NCI-H2107 treated with DMSO at 0.1 percent for 48 hours (cell line): ENCODE measurements around the gene VASN.
"Not testable (repeated sequence)": the region's sequence is repeated elsewhere in the genome, so short reads cannot be mapped to it uniquely, and the experiment has no call there.

Experiments used
- DNase-seq: peaks from one replicate; lab custom pipeline; 2025; ENCODE audit not compliant: unreplicated experiment; lab: John Stamatoyannopoulos, UW

VASN gene

DNA sequence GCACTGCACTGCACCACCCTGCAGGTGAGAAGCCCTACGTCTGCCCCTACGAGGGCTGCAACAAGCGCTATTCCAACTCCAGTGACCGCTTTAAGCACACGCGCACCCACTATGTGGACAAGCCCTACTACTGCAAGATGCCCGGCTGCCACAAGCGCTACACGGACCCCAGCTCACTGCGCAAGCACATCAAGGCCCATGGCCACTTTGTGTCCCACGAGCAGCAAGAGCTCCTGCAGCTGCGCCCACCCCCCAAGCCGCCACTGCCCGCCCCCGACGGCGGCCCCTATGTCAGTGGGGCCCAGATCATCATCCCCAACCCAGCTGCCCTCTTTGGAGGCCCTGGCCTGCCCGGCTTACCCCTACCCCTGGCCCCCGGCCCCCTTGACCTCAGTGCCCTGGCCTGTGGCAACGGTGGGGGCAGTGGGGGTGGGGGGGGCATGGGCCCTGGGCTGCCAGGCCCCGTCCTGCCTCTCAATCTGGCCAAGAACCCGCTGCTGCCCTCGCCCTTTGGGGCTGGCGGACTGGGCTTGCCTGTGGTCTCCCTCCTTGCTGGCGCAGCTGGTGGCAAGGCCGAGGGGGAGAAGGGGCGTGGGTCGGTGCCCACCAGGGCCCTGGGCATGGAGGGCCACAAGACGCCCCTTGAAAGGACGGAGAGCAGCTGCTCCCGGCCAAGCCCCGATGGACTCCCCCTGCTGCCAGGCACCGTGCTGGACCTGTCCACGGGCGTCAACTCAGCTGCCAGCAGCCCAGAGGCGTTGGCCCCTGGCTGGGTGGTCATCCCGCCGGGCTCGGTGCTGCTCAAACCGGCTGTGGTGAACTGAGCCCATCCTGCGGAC lies 34.7 kb upstream of the VASN start:
- DNase-seq, result no peak

GRCh38 chr16:4337540-4338088 lies 34.0 kb upstream of the VASN start:
- DNase-seq, result no peak

DNA sequence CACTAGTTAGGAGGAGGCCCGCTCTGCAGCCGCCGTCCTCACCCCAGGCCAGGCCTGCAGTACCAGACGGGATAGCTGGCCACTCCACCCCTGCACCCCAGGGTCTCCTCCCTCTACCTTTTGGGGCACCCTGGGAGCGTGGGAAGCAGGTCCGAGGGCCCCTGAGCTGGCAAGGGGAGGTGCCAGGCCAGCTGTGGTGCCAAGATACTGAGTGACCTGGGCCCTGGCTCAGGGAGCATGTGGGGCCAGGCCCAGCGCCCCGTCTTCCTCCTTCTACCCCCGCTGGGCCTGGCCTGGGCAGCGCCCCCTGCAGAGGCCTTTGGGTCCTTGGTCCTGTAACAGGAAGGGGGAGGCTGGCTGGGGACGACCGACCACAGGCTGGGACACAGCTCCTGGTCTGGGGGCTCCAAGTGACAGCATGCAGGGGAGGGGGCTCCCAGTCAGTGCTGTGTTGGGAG lies 33.5 kb upstream of the VASN start:
- DNase-seq, result no peak

DNA sequence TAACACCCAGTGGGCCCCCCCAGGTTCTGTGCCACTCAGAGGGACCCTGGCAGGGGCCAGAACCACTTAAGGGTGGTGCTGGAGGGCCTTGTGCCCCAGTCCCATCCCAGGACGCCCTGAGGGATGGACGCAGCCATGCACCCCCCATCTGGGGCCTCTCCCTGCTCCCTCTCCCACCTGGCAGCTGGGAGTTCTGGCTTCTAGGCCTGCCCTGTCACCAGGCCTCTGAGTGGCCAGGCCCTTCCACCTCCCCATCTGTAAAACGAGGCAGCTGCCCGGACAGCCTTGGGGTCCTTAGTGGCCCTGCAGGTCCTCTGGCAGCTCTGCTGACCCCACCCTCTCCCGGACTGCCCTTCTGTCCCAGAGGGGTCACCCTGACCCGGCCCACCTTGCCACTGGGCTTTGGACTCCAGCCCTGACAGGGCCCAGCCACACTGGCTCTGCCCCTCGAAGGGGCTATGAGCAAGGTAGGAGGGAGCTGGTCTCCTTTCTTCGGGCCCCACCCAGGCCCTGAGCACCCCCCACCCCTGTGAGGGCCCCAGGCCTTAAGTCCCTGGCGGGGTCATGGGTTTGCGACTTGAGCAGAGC lies 32.8 kb upstream of the VASN start:
- no peak for DNase-seq

- no peak for DNase-seq
Observed at GRCh38 chr16:4339455-4339854, 32.2 kb upstream of the VASN start.

GRCh38 chr16:4339909-4340308 lies 31.7 kb upstream of the VASN start:
- no peak for DNase-seq

DNA sequence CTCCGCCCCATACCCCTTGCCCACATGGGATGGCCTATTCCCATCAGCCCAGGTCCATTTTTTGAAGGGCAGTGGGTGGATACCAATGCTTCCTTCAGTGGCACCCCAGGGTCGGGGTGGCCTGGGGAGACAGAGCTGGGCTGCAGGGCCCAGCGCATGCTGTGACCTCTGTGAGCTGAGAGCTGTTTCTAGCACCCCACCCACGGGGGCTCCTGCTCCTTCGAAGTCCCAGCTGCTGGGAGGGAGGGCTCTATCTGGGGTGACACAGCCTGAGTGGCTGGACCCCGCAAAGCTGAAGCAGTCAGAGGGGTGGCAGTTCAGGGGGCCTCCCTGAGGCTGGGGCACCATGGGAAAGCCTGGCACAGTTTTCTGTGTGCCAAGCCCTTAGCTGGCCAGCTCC lies 31.2 kb upstream of the VASN start:
- no peak for DNase-seq

- DNase-seq, result no peak
Observed at GRCh38 chr16:4341250-4341649, 30.4 kb upstream of the VASN start.

- DNase-seq, result no peak
Observed at GRCh38 chr16:4342866-4343744, 28.5 kb upstream of the VASN start.

GRCh38 chr16:4344300-4344982 lies 27.2 kb upstream of the VASN start:
- not testable (repeated sequence) for DNase-seq

GRCh38 chr16:4344983-4345835 lies 26.4 kb upstream of the VASN start:
- DNase-seq, result peak; percentile 88

DNA sequence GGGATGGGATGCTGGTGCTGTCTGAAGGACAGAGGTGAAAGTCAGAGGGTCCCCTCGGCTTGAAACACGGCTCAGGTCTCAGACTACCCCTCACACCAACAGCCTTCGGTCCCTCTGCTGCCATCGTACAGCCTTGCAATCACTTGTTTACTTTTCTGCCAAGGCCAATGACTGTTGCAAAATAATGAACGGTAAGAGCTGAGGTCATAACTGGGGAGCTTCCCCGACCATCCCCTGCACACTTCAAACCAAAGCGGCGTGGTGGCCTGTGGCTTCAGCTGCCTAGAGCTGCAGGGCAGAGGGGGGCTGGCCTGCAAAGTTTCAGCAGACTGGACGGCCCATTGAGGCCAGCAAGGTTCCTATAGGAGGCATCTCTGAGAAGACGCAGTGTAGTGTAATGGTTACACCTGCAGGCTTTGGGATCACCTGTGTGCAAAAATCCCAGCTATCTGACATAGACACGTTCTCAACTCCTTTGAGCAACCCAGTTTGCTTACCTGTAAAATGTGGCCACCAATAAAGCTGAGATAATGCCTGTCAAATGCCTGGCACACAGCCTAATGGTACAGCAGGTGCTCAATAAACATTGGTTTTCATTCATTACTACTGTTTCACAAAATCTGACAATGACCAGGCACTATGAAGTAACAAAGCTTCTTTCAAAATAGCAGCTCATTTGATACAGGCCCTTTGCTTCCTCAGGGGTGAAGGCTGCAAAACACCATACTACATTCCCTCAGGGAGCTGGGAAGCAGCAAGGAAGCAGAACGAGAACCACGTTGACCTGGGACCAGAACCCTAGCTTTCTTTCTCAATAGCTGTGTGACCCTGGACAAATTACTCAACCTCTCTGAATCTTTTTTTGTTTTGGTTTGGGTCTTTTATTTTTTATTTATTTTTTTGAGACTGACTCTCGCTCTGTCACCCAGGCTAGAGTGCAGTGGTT lies 25.5 kb upstream of the VASN start:
- DNase-seq, result peak; percentile 55

DNA sequence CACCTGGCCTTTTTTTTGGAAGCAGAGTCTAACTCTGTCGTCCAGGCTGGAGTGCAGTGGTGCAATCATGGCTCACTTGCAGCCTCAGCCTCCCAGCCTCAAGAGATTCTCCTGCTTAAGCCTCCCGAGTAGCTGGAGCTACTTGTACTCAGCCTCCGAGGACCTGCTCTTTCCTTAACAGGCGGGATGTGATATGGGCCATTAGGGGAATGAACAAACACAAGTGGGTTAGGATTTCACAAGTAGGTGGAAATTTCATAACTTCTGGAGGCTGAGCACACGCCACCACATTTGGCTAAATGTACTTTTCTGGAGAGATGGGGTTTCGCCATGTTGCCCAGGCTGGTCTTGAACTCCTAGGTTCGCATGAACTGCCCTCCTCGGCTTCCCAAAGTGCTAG lies 24.6 kb upstream of the VASN start:
- no peak for DNase-seq

DNA sequence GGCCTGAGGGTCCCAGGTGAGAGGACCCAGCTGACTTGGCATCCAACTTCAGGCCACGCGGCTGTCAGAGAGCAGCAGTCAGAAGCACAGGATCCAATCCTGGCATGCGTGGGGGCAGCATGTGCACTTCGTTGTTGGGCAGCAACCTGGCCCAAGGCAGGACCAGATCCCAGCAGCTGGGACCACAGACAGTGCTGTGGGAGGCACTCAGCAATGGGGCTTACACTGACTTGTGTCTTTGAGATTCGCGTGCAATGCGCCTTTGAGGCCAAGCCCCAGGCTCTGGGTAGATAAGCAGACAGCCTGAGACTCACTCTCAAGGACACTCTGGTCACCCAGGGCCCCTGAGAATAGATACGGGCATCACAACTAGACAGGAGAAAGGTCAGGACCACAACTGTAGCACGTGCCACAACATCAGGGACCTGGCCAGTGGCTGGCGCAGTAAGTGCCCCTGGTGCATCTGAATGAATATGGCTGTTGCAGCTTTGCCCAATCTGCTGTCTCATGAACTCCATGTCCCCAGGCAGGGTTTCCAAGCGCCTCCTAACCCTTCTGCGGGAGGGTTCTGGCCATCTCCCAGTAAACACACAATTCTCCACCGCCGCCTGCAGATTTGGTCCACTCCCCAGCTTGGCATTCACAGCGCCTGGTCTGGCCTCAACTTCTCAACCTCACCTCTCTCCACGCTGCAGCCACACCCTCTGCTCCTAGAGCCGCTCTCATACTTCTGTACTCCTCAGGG lies 23.7 kb upstream of the VASN start:
- no peak for DNase-seq

DNA sequence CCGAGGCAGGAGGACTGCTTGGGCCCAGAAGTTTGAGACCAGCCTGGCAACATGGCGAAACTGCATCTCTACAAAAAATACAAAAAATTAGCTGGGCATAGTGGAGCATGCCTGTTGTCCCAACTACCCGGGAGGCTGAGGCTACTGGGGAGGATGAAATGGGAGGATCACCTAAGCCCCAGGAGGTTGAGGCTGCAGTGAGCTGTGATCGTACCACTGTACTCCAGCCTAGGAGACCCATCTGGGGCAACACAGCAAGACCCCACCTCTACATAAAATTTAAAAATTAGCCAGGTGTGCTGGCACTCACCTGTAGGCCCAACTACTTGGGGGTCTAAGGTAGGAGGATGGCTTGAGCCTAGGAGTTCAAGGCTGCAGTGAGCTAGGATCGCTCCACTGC lies 22.3 kb upstream of the VASN start:
- no peak for DNase-seq

DNA sequence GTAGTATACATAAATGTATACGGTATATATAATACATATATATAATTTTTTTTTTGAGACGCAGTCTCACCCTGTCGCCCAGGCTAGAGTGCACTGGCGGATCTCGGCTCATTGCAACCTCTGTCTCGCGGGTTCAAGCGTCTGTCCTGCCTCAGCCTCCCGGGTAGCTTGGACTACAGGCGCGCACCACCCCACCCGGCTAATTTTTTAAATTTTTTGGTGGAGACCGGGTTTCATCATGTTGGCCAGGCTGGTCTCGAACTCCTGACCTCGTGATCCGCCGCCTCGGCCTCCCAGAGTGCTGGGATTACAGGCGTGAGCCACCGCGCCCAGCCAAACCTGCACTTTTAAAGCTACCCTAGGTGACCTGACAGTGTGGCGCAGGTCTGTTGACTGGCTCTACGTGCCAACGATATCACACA lies 21.3 kb upstream of the VASN start:
- DNase-seq, result no peak

DNA sequence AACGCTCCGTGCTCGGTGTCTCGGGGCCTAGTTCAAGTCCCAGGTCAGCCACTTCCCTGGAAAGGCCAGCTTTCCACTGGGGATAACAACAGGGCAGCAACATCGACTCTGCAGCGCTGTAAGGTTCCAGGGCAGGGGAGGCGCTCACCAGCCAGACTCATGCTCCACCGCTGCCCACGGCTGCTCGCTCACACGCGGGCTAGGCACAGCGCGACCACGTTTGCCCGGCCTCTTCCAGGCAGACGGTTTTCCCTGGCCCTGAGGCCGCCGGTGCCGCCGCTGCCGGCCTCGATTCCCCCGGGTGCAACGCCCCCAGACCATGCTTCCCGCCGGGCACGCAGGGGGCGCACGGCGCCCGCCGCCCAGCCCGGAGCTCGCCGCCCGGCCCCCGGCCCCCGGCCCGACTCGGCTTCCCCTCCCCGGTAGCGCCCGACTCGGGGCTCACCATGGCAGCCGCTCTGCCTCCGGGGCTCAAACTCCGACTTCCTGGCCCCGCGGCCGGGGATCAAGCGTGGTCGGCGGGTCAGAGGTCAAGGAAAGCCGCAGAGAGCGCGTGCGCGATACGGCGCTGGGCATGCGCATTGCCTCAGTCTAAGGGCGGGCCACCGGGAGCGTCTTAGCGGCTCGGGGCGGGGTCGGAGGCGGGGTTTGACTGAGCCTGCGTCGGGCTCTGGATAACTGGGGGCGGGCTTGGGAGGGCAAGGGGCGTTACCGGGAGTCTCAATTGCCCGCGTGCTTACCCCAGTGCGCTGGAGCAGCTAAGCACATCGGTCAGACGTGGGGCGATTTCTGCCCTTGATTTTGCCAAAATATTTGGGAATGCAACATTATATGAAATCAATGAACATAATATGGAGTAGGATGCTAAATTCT lies 20.6 kb upstream of the VASN start, which contains the start of gene PAM16:
Gene PAM16, minus strand, starts transcription at position 535 of the 873 bp plus-strand sequence. Its CDS starts 87 bp downstream, at position 448.
- DNase-seq, result peak; percentile 84
